GM15510 (cell line): ENCODE measurements around the gene MACO1.

Source experiments
- POLR2A ChIP-seq: IDR thresholded peaks from 3 replicates; pipeline ENCODE4 v1.6.1; 2011; ENCODE audit warnings: borderline replicate concordance; ENCODE audit not compliant: insufficient read length; ENCODE audit errors: extremely low read depth

The MACO1 gene

GRCh38 chr1:25486602-25487001, 55.9 kb downstream of the MACO1 start:
- no peak for TF ChIP-seq POLR2A

- TF ChIP-seq POLR2A = no peak
Measured at GRCh38 chr1:25487628-25488027, 56.9 kb downstream of the MACO1 start.

- TF ChIP-seq POLR2A = no peak
Measured at GRCh38 chr1:25492323-25492722, 61.6 kb downstream of the MACO1 start.

- no peak for TF ChIP-seq POLR2A
Measured at GRCh38 chr1:25494952-25495351, 64.3 kb downstream of the MACO1 start.

- TF ChIP-seq POLR2A = no peak
Measured at GRCh38 chr1:25500694-25501093, 70.0 kb downstream of the MACO1 start.

GRCh38 chr1:25501235-25502058, 70.8 kb downstream of the MACO1 start:
- no peak for TF ChIP-seq POLR2A

GRCh38 chr1:25502957-25503356, 72.3 kb downstream of the MACO1 start:
- no peak for TF ChIP-seq POLR2A

- no peak for TF ChIP-seq POLR2A
Measured at GRCh38 chr1:25503551-25504426, 73.1 kb downstream of the MACO1 start.

- TF ChIP-seq POLR2A = no peak
Measured at GRCh38 chr1:25504706-25505595, 74.3 kb downstream of the MACO1 start.

GRCh38 chr1:25505656-25506385, 75.1 kb downstream of the MACO1 start:
- TF ChIP-seq POLR2A = no peak

GRCh38 chr1:25513666-25514065, 83.0 kb downstream of the MACO1 start:
- TF ChIP-seq POLR2A = no peak

GRCh38 chr1:25515033-25515432, 84.3 kb downstream of the MACO1 start:
- TF ChIP-seq POLR2A = no peak

GRCh38 chr1:25516686-25517085, 86.0 kb downstream of the MACO1 start:
- TF ChIP-seq POLR2A = no peak
